ENCODE results near the gene DAW1.

Gene DAW1

DNA sequence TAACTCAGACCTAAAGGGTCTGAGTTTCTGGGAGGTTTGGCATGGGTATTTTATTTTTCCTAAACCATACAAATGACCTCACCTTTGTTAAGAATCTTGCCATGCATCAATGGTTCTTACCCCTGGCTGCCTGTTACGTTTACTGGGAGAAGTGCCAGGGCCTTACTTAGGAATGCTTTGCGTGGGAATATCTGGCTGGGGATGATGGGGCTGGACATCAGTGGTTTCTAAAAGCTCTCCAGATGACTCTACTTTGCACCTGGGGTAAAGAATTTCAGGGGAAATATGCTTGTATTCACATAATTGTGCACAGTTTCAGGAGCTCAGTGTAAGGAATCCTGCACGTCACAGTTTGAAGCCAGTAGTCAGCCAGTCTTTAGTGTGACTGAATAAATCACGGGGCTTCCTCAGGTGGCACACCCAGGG, 18.2 kb upstream of the DAW1 start:
- H3K36me3 ChIP-seq (ENCODE audit: control insufficient read depth, insufficient read depth, low read length), result no peaks in the 10 kb centered on the region
- DNase-seq (ENCODE audit: extremely low read depth, insufficient read length), result no peak
- TF ChIP-seq, protein P1, sequence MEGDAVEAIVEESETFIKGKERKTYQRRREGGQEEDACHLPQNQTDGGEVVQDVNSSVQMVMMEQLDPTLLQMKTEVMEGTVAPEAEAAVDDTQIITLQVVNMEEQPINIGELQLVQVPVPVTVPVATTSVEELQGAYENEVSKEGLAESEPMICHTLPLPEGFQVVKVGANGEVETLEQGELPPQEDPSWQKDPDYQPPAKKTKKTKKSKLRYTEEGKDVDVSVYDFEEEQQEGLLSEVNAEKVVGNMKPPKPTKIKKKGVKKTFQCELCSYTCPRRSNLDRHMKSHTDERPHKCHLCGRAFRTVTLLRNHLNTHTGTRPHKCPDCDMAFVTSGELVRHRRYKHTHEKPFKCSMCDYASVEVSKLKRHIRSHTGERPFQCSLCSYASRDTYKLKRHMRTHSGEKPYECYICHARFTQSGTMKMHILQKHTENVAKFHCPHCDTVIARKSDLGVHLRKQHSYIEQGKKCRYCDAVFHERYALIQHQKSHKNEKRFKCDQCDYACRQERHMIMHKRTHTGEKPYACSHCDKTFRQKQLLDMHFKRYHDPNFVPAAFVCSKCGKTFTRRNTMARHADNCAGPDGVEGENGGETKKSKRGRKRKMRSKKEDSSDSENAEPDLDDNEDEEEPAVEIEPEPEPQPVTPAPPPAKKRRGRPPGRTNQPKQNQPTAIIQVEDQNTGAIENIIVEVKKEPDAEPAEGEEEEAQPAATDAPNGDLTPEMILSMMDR (IDR thresholded peaks at IDR 0.05; ENCODE audit: insufficient read depth, low read length, poor library complexity, severe bottlenecking), result no peak

DNA sequence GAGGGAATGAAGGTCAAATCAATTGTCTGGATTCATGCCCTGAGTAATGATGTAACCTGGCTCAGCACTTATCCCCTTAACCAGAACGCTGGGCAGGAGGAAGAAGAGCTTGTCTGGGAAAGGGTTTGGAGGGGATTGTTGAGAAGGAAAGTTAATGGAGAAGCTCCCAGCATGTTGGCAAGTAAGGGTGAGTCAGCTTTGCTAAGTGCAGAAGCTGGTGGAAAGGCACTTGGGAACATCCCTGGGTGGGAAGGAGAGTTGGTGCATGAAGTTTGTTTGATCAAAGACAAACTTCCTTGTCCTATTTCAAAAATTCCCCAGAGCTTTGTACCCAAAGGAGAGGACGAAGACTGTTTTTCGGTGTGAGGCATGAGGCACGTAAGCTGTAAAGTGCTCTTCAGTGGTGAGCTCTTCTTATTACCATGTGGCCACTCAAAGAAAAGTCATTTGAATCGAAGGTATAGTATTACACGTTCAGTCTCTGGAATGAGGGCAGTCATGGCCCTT, 17.6 kb upstream of the DAW1 start:
- Histone ChIP-seq H3K36me3 (ENCODE audit: control insufficient read depth, insufficient read depth, low read length) (no peaks in the 10 kb centered on the region), H3K27me3 (replicated peaks; ENCODE audit: control insufficient read depth, insufficient read depth, low read length) (no peaks in the 10 kb centered on the region), H3K4me3 (replicated peaks; ENCODE audit: low read depth, low read length) (no peak overlapping the region)
- DNase-seq (ENCODE audit: extremely low read depth, insufficient read length), result no peak
- TF ChIP-seq, protein P1 (IDR thresholded peaks at IDR 0.05; ENCODE audit: insufficient read depth, low read length, poor library complexity, severe bottlenecking), result no peak

More for the DNA sequence above, 18.2 kb upstream of the DAW1 start:
- Histone ChIP-seq H3K27me3 (replicated peaks; ENCODE audit: control insufficient read depth, insufficient read depth, low read length) (no peaks in the 10 kb centered on the region), H3K4me3 (replicated peaks; ENCODE audit: low read depth, low read length) (no peak overlapping the region)

DNA sequence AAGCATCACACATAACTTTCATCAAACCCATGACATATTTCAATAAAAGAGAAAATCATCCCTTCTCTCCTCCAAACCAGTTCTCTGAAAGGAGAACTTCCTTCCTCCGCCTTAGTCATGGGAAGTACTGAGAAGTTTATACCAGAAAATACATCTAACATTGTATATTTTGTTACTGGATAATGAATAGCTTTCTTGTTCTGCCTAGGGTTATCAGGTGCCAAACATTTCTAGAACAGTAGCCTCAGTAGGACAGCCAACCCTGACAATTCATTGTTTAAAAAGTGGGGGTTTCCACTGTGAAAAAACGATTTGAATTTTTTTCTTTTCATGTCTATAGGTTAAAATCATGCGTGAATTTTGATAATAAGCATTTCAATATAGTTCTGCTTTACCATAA, 16.0 kb upstream of the DAW1 start:
- no peak for DNase-seq (ENCODE audit: extremely low read depth, insufficient read length)
- Histone ChIP-seq H3K4me3 (replicated peaks; ENCODE audit: low read depth, low read length) (no peak overlapping the region), H3K36me3 (ENCODE audit: control insufficient read depth, insufficient read depth, low read length) (no peaks in the 10 kb centered on the region), H3K27me3 (replicated peaks; ENCODE audit: control insufficient read depth, insufficient read depth, low read length) (no peaks in the 10 kb centered on the region)
- TF ChIP-seq, protein P1 (IDR thresholded peaks at IDR 0.05; ENCODE audit: insufficient read depth, low read length, poor library complexity, severe bottlenecking), result no peak

DNA sequence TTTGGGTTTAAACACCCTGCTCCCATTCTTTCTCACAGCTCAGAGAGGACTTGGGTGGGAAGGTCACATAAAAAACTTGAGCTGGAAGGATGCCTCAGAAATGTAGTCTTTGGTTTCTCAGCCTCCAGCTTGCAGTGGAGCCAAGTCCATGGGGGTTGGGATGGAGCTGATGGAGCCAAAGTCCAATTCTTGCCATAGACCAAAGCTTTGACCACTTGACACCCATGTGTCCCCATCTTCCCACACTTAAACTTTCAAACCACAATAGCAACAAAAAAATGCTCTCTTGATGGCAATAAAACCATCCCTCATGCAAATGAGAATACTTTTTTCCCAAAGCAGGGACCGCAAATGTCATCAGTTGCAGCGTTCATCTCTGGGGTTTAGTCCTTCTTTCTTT, 14.7 kb upstream of the DAW1 start:
- H3K27me3 ChIP-seq (replicated peaks; ENCODE audit: control insufficient read depth, insufficient read depth, low read length), result no peaks in the 10 kb centered on the region
- TF ChIP-seq, protein P1 (IDR thresholded peaks at IDR 0.05; ENCODE audit: insufficient read depth, low read length, poor library complexity, severe bottlenecking), result no peak
- no peaks in the 10 kb centered on the region for H3K36me3 ChIP-seq (ENCODE audit: control insufficient read depth, insufficient read depth, low read length)
- no peak overlapping the region for H3K4me3 ChIP-seq (replicated peaks; ENCODE audit: low read depth, low read length)
- DNase-seq (ENCODE audit: extremely low read depth, insufficient read length), result no peak

DNA sequence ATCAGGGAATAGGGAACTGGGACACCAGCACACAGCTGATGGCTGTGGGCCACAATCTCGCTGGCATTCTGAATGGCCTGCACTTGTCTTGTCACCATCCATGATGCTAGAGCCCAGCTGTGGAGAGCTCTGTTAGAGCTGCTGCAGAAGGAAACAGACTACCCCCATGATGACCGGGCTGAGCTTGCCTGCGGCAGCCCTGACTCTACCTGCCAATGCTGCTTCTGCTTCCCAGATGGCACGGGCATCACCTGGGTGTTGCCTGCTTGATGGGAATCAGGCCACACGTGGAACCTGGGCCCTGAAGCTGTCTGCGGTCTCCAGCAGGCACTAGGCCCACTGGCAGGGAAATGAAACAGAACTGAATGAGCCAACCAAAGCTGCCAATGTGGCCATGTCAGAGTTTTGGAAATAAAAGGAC, 11.2 kb upstream of the DAW1 start:
- Histone ChIP-seq H3K27me3 (replicated peaks; ENCODE audit: control insufficient read depth, insufficient read depth, low read length) (no peaks in the 10 kb centered on the region; the same call in 1 of the 2 replicates), H3K4me3 (replicated peaks; ENCODE audit: low read depth, low read length) (no peak overlapping the region), H3K36me3 (ENCODE audit: control insufficient read depth, insufficient read depth, low read length) (no peaks in the 10 kb centered on the region)
- DNase-seq (ENCODE audit: extremely low read depth, insufficient read length), result no peak
- TF ChIP-seq, protein P1 (IDR thresholded peaks at IDR 0.05; ENCODE audit: insufficient read depth, low read length, poor library complexity, severe bottlenecking), result no peak

DNA sequence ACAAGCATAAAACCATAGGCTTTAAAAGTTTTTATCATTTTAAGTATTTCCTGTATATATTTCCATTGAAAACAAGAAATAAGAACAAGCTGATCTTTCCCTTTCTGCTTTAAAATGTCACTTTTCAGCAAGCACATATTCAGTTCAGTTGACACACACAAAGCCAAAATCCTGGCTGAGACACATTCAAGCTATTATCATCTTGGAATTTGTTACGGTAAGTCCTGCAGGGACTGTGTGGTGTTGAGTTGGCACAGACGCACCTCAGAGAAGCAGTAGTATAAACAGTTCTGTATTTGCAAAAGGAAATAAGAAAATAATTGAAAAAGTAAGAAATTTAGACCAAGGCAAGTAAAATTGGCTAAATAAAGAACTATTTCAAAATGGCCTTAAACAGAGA, 10.4 kb upstream of the DAW1 start:
- Histone ChIP-seq H3K4me3 (replicated peaks; ENCODE audit: low read depth, low read length) (no peak overlapping the region), H3K27me3 (replicated peaks; ENCODE audit: control insufficient read depth, insufficient read depth, low read length) (no peaks in the 10 kb centered on the region; the same call in 1 of the 2 replicates), H3K36me3 (ENCODE audit: control insufficient read depth, insufficient read depth, low read length) (no peaks in the 10 kb centered on the region)
- no peak for DNase-seq (ENCODE audit: extremely low read depth, insufficient read length)
- TF ChIP-seq, protein P1 (IDR thresholded peaks at IDR 0.05; ENCODE audit: insufficient read depth, low read length, poor library complexity, severe bottlenecking), result no peak
